T follicular helper cell (primary cell): Measurements from ENCODE around the gene NEK10.
"Not testable (repeated sequence)": the region's sequence is repeated elsewhere in the genome, so short reads cannot be mapped to it uniquely, and the experiment has no call there.

Experiments used
- DNase-seq: peaks from one replicate; pipeline ENCODE4 v3.0.0-alpha.2; 2020; ENCODE audit warnings: low read depth

Gene NEK10

GRCh38 chr3:27317096-27317495 is 52.1 kb downstream of the NEK10 start:
- no peak for DNase-seq

GRCh38 chr3:27315003-27315402 is 54.2 kb downstream of the NEK10 start:
- no peak for DNase-seq

GRCh38 chr3:27312044-27312668 is 57.0 kb downstream of the NEK10 start:
- no peak for DNase-seq

DNA sequence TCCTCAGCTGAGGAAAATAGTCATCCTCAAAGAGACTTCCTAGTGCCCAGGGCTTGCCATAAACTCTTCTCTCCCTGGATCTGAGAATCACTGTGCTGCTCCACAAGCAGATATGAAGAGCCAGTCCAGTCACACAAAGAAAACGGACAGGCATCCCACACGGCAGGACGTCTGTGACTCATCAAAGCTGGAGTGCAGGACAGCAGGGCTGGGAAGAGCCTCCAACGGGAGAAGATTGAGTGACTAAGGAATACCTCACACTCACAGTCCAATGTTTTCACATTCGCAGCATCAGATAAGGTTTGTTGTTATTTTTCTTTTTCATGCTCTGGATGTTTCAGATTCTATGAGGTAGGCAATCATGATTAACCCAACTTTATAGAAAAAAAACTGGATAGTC is 57.8 kb downstream of the NEK10 start:
- no peak for DNase-seq

DNA sequence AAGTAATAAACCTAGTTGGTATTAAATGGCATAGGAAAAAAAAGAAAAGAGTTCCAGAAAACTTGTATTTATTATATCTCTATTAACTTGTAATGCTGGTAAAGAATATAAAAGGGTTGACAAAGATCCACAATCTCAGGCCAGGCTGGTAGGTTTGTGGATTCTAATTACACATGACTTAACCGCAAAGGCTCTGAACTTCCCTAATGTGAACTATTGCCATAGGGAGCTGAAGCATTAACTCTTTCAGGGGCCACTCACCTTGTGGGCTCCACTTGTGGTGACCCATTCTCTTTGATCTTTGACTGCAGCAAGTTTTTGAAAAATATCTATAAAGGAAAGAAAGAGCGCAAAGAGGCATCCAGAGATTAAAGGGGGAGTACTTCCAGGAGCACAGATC is 58.5 kb downstream of the NEK10 start:
- no peak for DNase-seq

- DNase-seq = no peak
Observed at GRCh38 chr3:27307566-27307965, 61.6 kb downstream of the NEK10 start.

DNA sequence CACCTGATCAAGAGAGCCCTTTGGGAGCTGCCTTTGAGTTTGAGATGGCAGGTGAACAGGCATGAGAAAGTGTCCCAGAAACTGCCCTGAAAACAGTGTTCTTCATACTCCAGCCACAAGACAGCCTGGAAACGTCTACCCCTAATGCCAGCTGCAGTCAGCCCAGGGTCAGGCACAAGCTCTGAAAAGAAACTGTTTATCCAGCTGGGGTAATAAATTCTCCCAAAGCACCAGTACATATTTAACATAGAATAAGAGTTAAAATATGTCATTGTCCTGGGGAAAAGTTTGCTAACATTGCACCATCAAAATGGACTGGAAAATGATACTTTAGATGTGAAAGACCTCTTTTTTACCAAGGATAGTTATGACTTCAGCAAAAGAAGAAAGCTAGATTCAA is 66.3 kb downstream of the NEK10 start:
- DNase-seq = no peak

DNA sequence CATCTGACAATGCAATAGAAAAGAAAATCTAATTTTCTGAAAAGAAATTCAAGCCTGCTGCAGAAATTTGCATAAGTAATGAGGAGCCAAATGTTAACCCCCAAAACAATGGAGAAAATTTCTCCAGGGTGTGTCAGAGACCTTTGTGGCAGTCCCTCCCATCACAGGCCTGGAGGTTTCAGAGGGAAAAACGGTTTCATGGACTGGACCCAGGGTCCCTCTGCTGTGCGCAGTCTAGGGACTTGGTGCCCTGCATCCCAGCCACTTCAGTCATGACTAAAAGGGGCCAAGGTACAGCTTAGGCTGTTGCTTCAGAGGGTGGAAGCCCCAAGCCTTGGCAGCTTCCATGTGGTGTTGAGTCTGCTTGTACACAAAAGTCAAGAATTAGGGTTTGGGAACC is 70.2 kb downstream of the NEK10 start:
- not testable (repeated sequence) for DNase-seq

DNA sequence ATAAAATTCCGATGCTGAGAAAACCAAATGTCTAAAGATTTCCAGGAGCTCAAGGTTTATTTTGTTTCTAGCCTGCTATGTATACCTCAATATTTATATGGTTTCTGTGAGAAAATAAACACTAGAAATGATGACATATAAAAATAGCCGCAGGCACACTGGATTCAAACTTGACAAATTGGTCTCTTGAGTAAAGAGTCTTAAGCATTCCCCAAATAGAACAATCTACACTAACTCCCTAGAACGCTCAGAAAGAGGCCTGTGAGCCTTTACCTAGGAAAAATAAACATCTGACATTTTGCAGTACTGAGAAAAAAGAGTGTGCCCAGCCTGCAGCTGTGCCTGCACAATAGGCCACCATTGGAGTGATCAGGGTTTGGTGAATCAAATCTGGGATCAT is 75.2 kb downstream of the NEK10 start:
- no peak for DNase-seq

DNA sequence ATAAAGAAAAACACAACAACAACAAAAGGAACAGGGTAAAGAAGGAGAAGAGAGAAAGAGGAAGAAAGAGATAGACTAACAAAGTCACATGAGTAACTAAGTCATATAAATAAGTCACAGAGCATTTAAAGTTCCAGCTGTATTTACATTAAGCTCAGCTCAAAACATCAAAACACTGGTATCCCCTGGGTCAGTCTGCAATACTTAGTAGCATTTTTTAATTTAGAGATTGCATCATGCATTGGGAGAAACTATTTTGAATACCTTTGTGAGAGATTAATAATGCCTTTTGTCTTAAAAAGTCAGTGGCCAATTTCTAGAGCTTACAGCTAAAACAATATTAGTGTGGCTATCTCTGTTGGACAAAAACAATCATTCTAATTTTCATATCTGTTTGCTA is 78.4 kb downstream of the NEK10 start:
- DNase-seq = no peak

DNA sequence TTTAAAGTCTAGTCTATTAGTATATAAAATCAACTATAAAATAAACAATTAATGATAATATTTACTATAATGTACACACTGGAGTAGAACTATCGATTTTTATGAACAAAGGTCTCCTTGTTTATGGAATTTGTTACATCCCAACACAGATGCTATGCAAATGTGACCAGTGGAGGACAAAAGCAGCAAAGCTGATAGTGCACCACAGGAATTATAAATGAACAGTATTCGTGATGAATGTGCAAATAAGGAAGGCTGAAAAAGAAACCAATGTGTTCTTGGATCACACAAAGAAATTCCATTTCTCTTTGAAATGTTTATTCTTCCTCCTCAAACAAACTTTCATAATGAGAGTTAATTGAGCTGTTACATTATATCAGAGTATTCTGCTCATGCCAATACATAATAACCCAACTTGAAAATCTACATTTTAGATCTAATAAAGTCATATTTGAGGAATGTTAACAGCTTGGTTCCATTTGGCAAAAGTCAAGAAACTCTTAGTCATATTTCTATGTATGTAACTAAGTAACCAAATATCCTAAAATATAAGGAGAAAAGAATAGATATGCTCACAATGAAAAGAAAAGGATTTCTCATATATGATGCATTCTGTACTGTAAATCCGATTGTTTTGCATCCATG is 79.3 kb downstream of the NEK10 start:
- no peak for DNase-seq

- no peak for DNase-seq
Observed at GRCh38 chr3:27287052-27287451, 82.1 kb downstream of the NEK10 start.

DNA sequence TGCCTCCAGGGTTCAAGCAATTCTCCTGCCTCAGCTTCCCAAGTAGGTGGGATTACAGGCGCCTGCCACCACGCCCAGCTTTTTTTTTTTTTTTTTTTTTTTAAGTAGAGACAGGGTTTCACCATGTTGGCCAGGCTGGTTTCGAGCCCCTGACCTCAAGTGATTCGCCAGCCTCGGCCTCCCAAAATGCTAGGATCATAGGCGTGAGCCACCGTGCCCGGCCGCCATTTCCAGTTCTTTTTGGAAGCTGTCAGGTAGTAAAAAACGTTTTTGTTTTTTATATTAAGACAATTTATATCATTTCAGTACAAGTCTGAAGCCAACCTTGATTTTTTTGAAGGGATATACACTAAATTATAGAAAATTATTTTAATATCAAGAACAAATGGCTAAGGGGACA is 82.7 kb downstream of the NEK10 start:
- not testable (repeated sequence) for DNase-seq

- no peak for DNase-seq
Observed at GRCh38 chr3:27285668-27286067, 83.5 kb downstream of the NEK10 start.

DNA sequence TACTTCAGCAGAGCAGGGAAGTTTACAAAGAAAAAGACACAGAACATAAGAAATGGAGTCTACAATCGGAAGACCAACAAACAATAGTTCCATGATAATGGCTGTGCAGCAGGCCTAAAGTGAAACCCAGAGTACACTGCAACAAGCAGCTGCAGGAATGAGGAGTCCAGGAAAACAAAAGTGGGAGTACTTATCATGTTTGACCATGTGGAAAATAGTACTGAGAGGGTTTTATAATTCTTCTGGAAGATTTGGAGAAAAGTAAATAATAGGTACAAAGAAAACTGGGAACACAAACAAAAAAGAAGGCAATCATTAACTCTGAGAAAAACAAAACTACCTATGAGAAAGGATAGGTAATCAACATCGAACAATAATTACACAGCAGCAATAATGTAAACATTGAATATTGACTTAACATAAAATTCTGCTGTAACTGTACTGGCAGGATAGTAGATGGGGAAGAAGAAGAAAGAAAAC is 87.5 kb downstream of the NEK10 start:
- no peak for DNase-seq

DNA sequence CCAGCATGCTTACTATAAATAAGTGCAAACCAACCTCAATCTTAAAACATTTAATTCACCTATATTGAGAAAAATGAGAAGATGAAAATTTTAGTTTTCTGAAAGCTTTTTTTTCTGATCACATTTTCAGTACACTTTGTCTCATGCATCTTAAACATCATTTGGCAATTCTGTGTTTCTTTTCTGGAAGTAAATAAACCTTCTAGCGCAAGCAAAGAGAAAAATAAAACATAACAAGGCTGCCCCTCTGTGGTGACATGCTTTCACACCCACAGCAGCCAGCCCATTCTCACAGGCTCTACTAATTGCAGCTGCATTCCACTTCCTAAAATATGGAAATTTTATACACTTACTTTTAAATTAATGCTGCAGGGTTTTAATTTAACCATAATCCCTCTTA is 90.1 kb downstream of the NEK10 start:
- no peak for DNase-seq

- no peak for DNase-seq
Observed at GRCh38 chr3:27278383-27279055, 90.7 kb downstream of the NEK10 start.

GRCh38 chr3:27275441-27275990 is 93.7 kb downstream of the NEK10 start:
- no peak for DNase-seq

- DNase-seq = no peak
Observed at GRCh38 chr3:27271890-27272289, 97.3 kb downstream of the NEK10 start.

DNA sequence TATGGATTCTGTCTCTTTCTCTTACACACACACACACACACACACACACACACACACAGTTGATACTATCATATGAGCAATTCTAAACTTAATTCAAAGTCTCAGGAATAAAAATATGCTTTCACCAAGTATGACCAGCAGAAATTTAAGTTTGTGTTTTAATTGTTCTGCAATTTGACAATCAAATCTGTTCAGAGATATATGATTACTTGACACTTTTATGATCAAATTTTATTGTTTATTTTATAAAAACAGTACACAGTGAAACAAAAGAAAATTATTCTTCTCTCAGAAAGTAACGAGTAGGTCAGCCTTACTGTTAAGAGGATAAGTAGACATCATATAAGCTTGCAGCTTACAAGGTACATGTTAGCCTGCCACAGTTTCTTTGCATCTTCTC is 114.3 kb downstream of the NEK10 start:
- DNase-seq = no peak

DNA sequence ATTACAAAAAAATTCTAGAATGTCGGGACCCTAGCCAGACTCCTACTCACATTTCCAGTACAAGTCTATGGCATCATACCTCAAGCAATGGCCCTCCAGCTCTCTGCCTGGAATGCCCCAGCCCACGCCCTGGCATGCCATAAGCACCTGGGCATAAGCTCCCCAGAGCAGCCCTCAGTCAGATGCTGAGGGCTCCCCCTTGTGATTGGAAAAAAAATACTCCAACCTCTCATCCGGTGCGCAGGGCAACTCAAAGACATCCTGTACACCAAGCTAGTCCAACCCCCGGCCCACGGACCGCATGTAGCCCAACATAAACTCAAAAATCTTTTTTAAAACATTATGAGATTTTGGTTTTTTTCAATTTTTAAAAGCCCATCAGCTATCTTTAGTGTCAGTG is 115.4 kb downstream of the NEK10 start:
- DNase-seq = no peak

DNA sequence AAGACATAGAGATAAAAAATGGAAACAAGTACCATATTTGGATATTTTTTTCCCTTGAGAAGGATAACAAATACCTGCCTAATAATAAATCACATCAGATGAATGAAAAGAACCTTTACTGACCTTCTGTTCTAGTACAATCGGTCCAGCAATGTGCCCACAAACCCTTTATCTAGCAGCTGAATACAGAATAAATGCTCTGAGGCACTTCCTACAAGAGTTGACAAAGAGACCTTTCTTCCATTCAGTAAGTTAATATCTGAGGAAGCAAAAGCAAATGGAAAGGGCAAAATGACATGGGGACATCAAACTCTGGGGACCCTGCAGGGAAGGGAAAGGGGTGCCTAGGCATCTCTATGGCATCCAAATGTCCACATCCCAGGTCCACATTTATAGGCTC is 115.8 kb downstream of the NEK10 start:
- no peak for DNase-seq

DNA sequence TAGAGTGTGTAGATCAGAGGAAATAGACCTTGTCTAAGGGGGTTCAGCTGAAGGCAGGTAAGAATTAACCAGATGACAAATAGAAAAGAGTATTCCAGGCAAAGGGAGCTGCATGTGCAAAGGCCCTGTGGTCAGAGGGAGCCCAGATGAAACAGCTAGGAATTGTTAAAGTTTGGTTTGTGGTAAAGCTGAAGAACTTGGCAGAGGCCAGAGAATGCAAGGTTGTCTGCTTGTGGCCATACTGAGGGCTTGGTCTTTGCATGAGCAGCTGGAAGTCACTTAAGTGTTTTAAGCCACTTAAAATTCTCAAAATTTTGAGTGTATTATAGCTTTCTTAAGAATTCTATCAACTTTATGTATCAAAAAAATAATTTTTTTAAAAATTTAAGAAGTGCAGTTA is 116.5 kb downstream of the NEK10 start:
- DNase-seq = no peak
